GM12875 (cell line): ENCODE results near the gene POLE3.

Experiments used
- H3K4me3 ChIP-seq: one replicate; pipeline ENCODE4 v1.5.1; 2011; ENCODE audit warnings: low read depth, low read length, control low read depth
- TF ChIP-seq, protein P1 (sequence below): IDR thresholded peaks from 2 replicates; pipeline ENCODE4 v1.5.1; 2011; ENCODE audit warnings: low read depth, mild to moderate bottlenecking, control low read depth, inconsistent platforms, low read length, moderate library complexity, borderline replicate concordance; ENCODE audit not compliant: insufficient read depth

POLE3 gene

DNA sequence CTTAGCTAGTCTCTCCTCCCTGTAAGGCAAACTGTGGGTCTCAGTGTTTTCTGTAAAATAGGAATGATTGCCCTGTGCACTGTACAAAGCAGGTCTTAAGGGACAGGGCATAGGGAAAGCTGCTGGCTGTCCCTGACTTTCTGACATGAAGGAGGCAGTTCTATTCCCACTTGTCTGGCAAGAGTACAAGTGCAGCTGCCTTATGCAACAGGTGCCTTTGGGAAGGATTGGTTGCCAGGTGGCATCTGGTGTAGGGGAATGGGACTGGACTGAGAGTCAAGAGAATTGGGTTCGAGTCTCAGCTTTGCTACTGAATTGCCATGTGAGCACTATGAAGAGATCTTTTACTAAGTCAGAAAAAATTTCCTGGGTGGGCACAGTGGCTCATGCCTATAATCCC, 51.1 kb downstream of the POLE3 start:
- TF ChIP-seq, protein P1, sequence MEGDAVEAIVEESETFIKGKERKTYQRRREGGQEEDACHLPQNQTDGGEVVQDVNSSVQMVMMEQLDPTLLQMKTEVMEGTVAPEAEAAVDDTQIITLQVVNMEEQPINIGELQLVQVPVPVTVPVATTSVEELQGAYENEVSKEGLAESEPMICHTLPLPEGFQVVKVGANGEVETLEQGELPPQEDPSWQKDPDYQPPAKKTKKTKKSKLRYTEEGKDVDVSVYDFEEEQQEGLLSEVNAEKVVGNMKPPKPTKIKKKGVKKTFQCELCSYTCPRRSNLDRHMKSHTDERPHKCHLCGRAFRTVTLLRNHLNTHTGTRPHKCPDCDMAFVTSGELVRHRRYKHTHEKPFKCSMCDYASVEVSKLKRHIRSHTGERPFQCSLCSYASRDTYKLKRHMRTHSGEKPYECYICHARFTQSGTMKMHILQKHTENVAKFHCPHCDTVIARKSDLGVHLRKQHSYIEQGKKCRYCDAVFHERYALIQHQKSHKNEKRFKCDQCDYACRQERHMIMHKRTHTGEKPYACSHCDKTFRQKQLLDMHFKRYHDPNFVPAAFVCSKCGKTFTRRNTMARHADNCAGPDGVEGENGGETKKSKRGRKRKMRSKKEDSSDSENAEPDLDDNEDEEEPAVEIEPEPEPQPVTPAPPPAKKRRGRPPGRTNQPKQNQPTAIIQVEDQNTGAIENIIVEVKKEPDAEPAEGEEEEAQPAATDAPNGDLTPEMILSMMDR, result no peak
- no peak overlapping the region for H3K4me3 ChIP-seq
